Endothelial cell of umbilical vein (primary cell): ENCODE results near the gene ZNF600. TPM values are rescaled to one million over a fixed set of nuclear protein-coding genes. Genes with fewer than 3 reads are reported as not detected.

Experiments used
- BruUV-seq: library from RNA; stranded (reverse); fragments of 400-500 nt; replicated peaks from 2 replicates; lab custom pipeline; 2021; lab: Mats Ljungman, UMichigan
- CTCF ChIA-PET: fragments of 300-600, 350-600 bp; sonication (Branson Sonifier 250); formaldehyde crosslinking; loops from one replicate; lab custom pipeline; 2021; ENCODE audit warnings: antibody characterized with exemption, inconsistent platforms; lab: Charles Lee
- POLR2A ChIA-PET: fragments of 300-600, 350-600 bp; sonication (Branson Sonifier 250); formaldehyde crosslinking; loops from one replicate; lab custom pipeline; 2021; ENCODE audit warnings: antibody characterized with exemption, inconsistent platforms; lab: Charles Lee
- DNase-seq: peaks from one replicate; pipeline ENCODE4 v3.0.0-alpha.2; 2011; ENCODE audit warnings: low read depth, low spot score
- FAIRE-seq: peaks from 2 replicates; lab custom pipeline; 2011; peaks lifted over from hg19 to GRCh38; lab: Jason Lieb, UNC
- H2AFZ ChIP-seq: 2 replicates; pipeline ENCODE4 v1.6.0; 2012; ENCODE audit warnings: low read depth, low read length, control low read depth, inconsistent platforms
- H3K27ac ChIP-seq: 2 replicates; pipeline ENCODE4 v1.5.1; 2011; ENCODE audit warnings: low read depth, mild to moderate bottlenecking, control low read depth, low read length, moderate library complexity; ENCODE audit not compliant: insufficient read depth
- H3K27me3 ChIP-seq, 2 experiments: 2 replicates each; pipeline versions ENCODE4 v1.6.0 to v1.6.1; 2011; ENCODE audit warnings: low read length in 2 of 2, mixed read lengths in 1 of 2; ENCODE audit not compliant: control insufficient read depth in 2 of 2, insufficient read depth in 2 of 2
- H3K36me3 ChIP-seq, 2 experiments: 2 replicates in 1 of 2; 3 replicates in 1 of 2; pipeline ENCODE4 v1.5.1; 2011; ENCODE audit warnings: low read length in 2 of 2, mild to moderate bottlenecking in 1 of 2, moderate library complexity in 1 of 2; ENCODE audit not compliant: control insufficient read depth in 2 of 2, insufficient read depth in 2 of 2; ENCODE audit errors: extremely low read depth in 1 of 2
- H3K4me1 ChIP-seq: 3 replicates; pipeline ENCODE4 v1.5.1; 2011; ENCODE audit warnings: mild to moderate bottlenecking, low read length; ENCODE audit not compliant: control insufficient read depth, insufficient read depth; ENCODE audit errors: extremely low read depth
- H3K4me2 ChIP-seq: 2 replicates; pipeline ENCODE4 v1.6.1; 2011; ENCODE audit warnings: low read length, control low read depth, mixed read lengths; ENCODE audit not compliant: insufficient read depth
- H3K4me3 ChIP-seq, 3 experiments: fragments of 200-600 bp in 1 of 3; sonication (generic), shearing (Covaris generic) in 1 of 3; replicated peaks in 1 of 3; 2 replicates each; pipeline ENCODE4 v1.5.1; 2011 to 2016; ENCODE audit warnings: control low read depth in 3 of 3, low read length in 3 of 3, mild to moderate bottlenecking in 2 of 3, inconsistent platforms in 1 of 3, low read depth in 1 of 3, moderate library complexity in 1 of 3; ENCODE audit not compliant: insufficient read depth in 1 of 3
- H3K79me2 ChIP-seq: 2 replicates; pipeline ENCODE4 v1.6.0; 2012; ENCODE audit warnings: low read length, inconsistent platforms; ENCODE audit not compliant: control insufficient read depth, insufficient read depth
- H3K9ac ChIP-seq: replicated peaks from 2 replicates; pipeline ENCODE3; 2011; ENCODE audit warnings: low read length, control low read depth; ENCODE audit not compliant: insufficient read depth; ENCODE audit errors: extremely low read depth
- H3K9me1 ChIP-seq: replicated peaks from 3 replicates; pipeline ENCODE4 v1.6.0; 2011; ENCODE audit warnings: mild to moderate bottlenecking, low read length; ENCODE audit not compliant: control insufficient read depth, insufficient read depth; ENCODE audit errors: extremely low read depth
- H3K9me3 ChIP-seq: replicated peaks from 2 replicates; pipeline ENCODE4 v1.5.1; 2012; ENCODE audit warnings: low read length, inconsistent platforms; ENCODE audit not compliant: control insufficient read depth, insufficient read depth
- H4K20me1 ChIP-seq: replicated peaks from 2 replicates; pipeline ENCODE3; 2011; ENCODE audit warnings: mild to moderate bottlenecking, low read length; ENCODE audit not compliant: control insufficient read depth, insufficient read depth; ENCODE audit errors: extremely low read depth
- GATA2 ChIP-seq: IDR thresholded peaks from 2 replicates; pipeline ENCODE4 v1.7.0; 2011; ENCODE audit warnings: low read depth, mild to moderate bottlenecking, moderate library complexity, mixed read lengths, low read length; ENCODE audit not compliant: insufficient read length, insufficient read depth
- POLR2A ChIP-seq: IDR thresholded peaks from 2 replicates; pipeline ENCODE4 v1.6.1; 2012; ENCODE audit warnings: low read depth, mild to moderate bottlenecking, control low read depth, low read length
- POLR2AphosphoS5 ChIP-seq: IDR thresholded peaks from 2 replicates; pipeline ENCODE4 v1.6.1; 2012; ENCODE audit warnings: low read depth, mild to moderate bottlenecking, control low read depth, low read length, moderate library complexity; ENCODE audit not compliant: insufficient read depth
- dilution Hi-C: fragments of 300-500 bp; cut with MboI; formaldehyde crosslinking; loops from one replicate; pipeline ENCODE4 v1.15.0; 2019; ENCODE audit warnings: low sequenced_read_pairs; ENCODE audit not compliant: extremely low pct_ligation_motif_present
- intact Hi-C: fragments of 100-400 bp; cut with micrococcal nuclease; formaldehyde crosslinking; loops from one replicate; pipeline ENCODE4 v1.10.0; 2022
- polyA plus RNA-seq, 4 experiments: library from polyadenylated mRNA; depleted of rRNA in 3 of 4; stranded (reverse) in 3 of 4; unstranded in 1 of 4; fragments of >200 nt; gene quantifications; 2 replicates each; pipeline versions ENCODE4 v1.2.1 to v1.2.3, GENCODE V29; 2011 to 2012; ENCODE audit warnings: missing spikeins in 1 of 4
- total RNA-seq: library from RNA; stranded (reverse); gene quantifications from 2 replicates; pipeline ENCODE4 v1.2.3, GENCODE V29; 2021
- TF ChIP-seq, protein P1 (sequence below), 2 donors: IDR thresholded peaks; 1 replicate in 1 of 2; 2 replicates in 1 of 2; pipeline ENCODE4 v1.5.1; 2011; ENCODE audit warnings: low read length in 2 of 2, mild to moderate bottlenecking in 2 of 2, moderate library complexity in 2 of 2, control low read depth in 1 of 2, inconsistent platforms in 1 of 2, low read depth in 1 of 2; ENCODE audit not compliant: insufficient read depth in 1 of 2; ENCODE audit errors: extremely low read depth in 1 of 2
- TF ChIP-seq, protein P2 (sequence below): IDR thresholded peaks from 2 replicates; pipeline ENCODE4 v1.6.1; 2011; ENCODE audit not compliant: insufficient read depth, insufficient read length

Gene ZNF600
- total and polyA plus RNA-seq, 2 donors (not counting 3 experiments of a cell fraction or from before 2014, with no cell fraction given): 5.2 to 5.8 TPM

GRCh38 chr19:52734893-52735661, 51.5 kb downstream of the ZNF600 start, which contains the start of gene ZNF611:
Gene ZNF611 (minus strand): TSS chr19:52735044. CDS start chr19:52715894, 19,150 bp downstream.
- CTCF ChIA-PET: interaction anchor here (1.1 kb wide), 1 partner anchor 342 kb away, joined by 3 read pairs; no protein-coding TSS in a partner anchor
- intact Hi-C loops: loop anchor here (1.0 to 10.0 kb wide), 7 partner anchors 45 to 640 kb away; partner anchors contain the start of genes ZNF320, ZNF528, ZNF816 and ZNF83

More at GRCh38 chr19:52734893-52735661, 51.5 kb downstream of the ZNF600 start, which contains the start of gene ZNF611:
- peak; percentile 97 for DNase-seq
- peak; percentile 98 for FAIRE-seq
- H3K27ac ChIP-seq: peak within 1 kb of the TSS; percentile 84
- no peaks in the 10 kb centered on the region for H3K9me3 ChIP-seq
- H3K9me1 ChIP-seq: no peaks in the 10 kb centered on the region
- TF ChIP-seq, protein P1, sequence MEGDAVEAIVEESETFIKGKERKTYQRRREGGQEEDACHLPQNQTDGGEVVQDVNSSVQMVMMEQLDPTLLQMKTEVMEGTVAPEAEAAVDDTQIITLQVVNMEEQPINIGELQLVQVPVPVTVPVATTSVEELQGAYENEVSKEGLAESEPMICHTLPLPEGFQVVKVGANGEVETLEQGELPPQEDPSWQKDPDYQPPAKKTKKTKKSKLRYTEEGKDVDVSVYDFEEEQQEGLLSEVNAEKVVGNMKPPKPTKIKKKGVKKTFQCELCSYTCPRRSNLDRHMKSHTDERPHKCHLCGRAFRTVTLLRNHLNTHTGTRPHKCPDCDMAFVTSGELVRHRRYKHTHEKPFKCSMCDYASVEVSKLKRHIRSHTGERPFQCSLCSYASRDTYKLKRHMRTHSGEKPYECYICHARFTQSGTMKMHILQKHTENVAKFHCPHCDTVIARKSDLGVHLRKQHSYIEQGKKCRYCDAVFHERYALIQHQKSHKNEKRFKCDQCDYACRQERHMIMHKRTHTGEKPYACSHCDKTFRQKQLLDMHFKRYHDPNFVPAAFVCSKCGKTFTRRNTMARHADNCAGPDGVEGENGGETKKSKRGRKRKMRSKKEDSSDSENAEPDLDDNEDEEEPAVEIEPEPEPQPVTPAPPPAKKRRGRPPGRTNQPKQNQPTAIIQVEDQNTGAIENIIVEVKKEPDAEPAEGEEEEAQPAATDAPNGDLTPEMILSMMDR (IDR thresholded peaks at IDR 0.05; ENCODE audit: extremely low read depth in 1 of 2, insufficient read depth in 1 of 2, low read depth in 1 of 2, low read length in 2 of 2): peak; percentile 55 to 73
- TF ChIP-seq, protein P2, sequence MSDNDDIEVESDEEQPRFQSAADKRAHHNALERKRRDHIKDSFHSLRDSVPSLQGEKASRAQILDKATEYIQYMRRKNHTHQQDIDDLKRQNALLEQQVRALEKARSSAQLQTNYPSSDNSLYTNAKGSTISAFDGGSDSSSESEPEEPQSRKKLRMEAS: no peak
- TF ChIP-seq POLR2AphosphoS5 (peak; percentile 92), POLR2A (peak; percentile 90), GATA2 (no peak)
- POLR2A ChIA-PET: no interaction called here
- H3K27me3 ChIP-seq: no peaks in the 10 kb centered on the region
- dilution Hi-C loops: no loop called here
- no peaks in the 10 kb centered on the region for H3K36me3 ChIP-seq
- peak within 1 kb of the TSS; percentile 91 for H2AFZ ChIP-seq
- TSS peak; percentile 72 for BruUV-seq
- H3K4me3 ChIP-seq: peak within 1 kb of the TSS; percentile 47 to 96 (median 93)
- H3K79me2 ChIP-seq: peaks cover 3% of the 10 kb centered on the region
- H3K9ac ChIP-seq: peak within 1 kb of the TSS; percentile 96
- H3K4me1 ChIP-seq: peaks cover 9% of the 10 kb centered on the region
- H4K20me1 ChIP-seq: no peaks in the 10 kb centered on the region
- peak within 1 kb of the TSS; percentile 64 for H3K4me2 ChIP-seq
